ENCODE measurements around the gene ABTB2.

DNA sequence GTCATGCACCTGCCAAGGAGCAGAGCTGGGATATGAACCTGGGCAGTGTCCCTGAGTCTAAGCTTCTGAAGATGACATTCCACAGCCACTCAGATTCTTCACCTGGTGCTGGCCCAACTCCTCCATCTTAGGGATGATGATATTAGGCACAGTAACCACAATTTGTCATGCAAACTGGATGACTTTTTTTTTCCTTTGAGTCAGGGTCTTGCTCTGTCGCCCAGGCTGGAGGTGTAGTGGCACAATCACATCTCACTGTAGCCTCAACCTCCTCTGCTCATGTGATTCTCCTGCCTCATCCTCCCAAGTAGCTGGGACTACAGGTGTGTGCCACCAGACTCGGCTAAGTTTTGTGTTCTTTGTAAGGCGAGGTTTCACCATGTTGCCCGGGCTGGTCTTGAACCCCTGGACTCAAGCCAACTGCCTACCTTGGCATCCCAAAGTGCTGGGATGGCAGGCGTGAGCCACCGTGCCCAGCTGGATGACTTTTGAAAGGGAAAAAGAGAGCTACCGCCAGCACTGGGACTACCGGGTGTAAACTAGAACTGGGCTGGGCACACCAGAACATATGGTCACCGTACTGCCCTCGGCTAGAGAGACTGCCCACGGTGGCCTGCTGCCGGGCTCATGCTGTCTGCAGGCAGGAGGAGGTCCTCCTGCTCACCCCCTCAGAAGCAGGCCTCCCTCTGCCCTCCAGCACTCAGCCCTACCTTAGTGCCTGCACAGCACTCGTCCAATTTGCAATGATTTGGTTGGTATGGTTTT is 174.7 kb downstream of the ABTB2 start:
- TF ChIP-seq CTCF (optimal IDR thresholded peaks at IDR 0.05 in 1 of 3, IDR thresholded peaks at IDR 0.05 in 1 of 3, conservative IDR thresholded peaks at IDR 0.05 in 1 of 3; ENCODE audit: extremely low read depth in 1 of 3, insufficient read depth in 2 of 3, low read length in 3 of 3) (no peak), EZH2 (IDR thresholded peaks at IDR 0.05; ENCODE audit: low read length) (no peak)

All from keratinocyte (primary cell).